ENCODE data around the gene LRRC8D. TPM values are rescaled to one million over a fixed set of nuclear protein-coding genes. Genes with fewer than 3 reads are reported as not detected.
A peak's percentile ranks its signal among the peaks of the same experiment; 100 is the strongest.

The LRRC8D gene
- polyA plus RNA-seq, 4 donors, result 13.0 to 36.7 (median 20.2) TPM

GRCh38 chr1:89822999-89823628 is 2.3 kb downstream of the LRRC8D start:
- FAIRE-seq (no peak), DNase-seq (peak; percentile 43 to 46)
- Histone ChIP-seq H3K9me3 (ENCODE audit: control insufficient read depth in 2 of 2, insufficient read depth in 1 of 2, low read depth in 1 of 2, low read length in 1 of 2) (no peaks in the 10 kb centered on the region), H3K27me3 (ENCODE audit: control insufficient read depth in 3 of 3, insufficient read depth in 3 of 3, low read length in 3 of 3) (no peaks in the 10 kb centered on the region), H3K36me3 (ENCODE audit: control insufficient read depth in 3 of 3, insufficient read depth in 2 of 3, low read depth in 1 of 3, low read length in 3 of 3) (peaks cover 0 to 2% (median 0%) of the 10 kb centered on the region in 3 donors), H3K27ac (ENCODE audit: low read depth in 1 of 3, low read length in 2 of 3) (no peak overlapping the region), H3K4me3 (ENCODE audit: low read depth in 1 of 3, low read length in 3 of 3) (no peak overlapping the region), H3K4me1 (ENCODE audit: control insufficient read depth in 3 of 3, insufficient read depth in 2 of 3, low read depth in 1 of 3, low read length in 2 of 3) (peaks cover 0 to 16% (median 6%) of the 10 kb centered on the region in 3 donors)
- 55 to 63% (median 56%) methylated on average over 4 of the region's 4 CpGs for WGBS, 3 donors

DNA sequence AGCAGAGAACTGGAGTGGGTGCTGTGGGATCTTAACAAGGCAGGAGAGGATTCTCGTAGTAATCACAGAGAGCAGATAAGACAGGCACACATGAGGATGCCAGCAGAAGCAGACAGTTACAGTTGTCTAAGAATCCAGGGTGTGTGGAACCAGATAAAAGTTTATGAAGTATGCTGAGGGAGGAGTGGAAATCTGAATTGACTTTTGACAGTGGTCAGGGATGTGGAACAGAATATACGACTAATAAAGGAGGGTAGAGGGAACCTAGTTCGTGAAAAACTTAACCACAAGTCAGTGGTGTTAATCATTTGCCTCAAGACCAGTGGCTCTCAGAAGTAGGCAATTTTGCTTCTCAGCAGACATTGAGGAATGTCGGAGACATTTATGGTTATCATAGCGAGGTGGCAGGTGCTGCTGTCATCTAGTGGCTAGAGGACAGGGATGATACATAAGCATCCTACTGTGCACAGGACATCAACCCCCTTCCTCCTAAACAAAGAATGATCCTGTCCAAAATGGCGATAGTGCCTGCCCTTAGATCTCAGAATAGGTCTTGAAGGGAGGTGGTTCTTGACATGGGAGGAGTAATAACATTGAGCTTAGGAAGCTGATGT is 3.0 kb downstream of the LRRC8D start:
- no peak for FAIRE-seq
- Histone ChIP-seq H3K27me3 (ENCODE audit: control insufficient read depth in 3 of 3, insufficient read depth in 3 of 3, low read length in 3 of 3) (no peaks in the 10 kb centered on the region), H3K4me1 (ENCODE audit: control insufficient read depth in 3 of 3, insufficient read depth in 2 of 3, low read depth in 1 of 3, low read length in 2 of 3) (peaks cover 0 to 16% (median 6%) of the 10 kb centered on the region in 3 donors), H3K9me3 (ENCODE audit: control insufficient read depth in 2 of 2, insufficient read depth in 1 of 2, low read depth in 1 of 2, low read length in 1 of 2) (no peaks in the 10 kb centered on the region), H3K27ac (ENCODE audit: low read depth in 1 of 3, low read length in 2 of 3) (no peak overlapping the region), H3K4me3 (ENCODE audit: low read depth in 1 of 3, low read length in 3 of 3) (no peak overlapping the region), H3K36me3 (ENCODE audit: control insufficient read depth in 3 of 3, insufficient read depth in 2 of 3, low read depth in 1 of 3, low read length in 3 of 3) (peaks cover 0 to 2% (median 0%) of the 10 kb centered on the region in 3 donors)
- DNase-seq, result peak in 1 of 2 donors; percentile 21
- WGBS, 3 donors, result 66 to 69% (median 67%) methylated on average over 6 of the region's 6 CpGs

- Histone ChIP-seq H3K36me3 (ENCODE audit: control insufficient read depth in 3 of 3, insufficient read depth in 2 of 3, low read depth in 1 of 3, low read length in 3 of 3) (peaks cover 0 to 2% (median 0%) of the 10 kb centered on the region in 3 donors), H3K4me1 (ENCODE audit: control insufficient read depth in 3 of 3, insufficient read depth in 2 of 3, low read depth in 1 of 3, low read length in 2 of 3) (peaks cover 0 to 12% (median 6%) of the 10 kb centered on the region in 3 donors), H3K9me3 (ENCODE audit: control insufficient read depth in 2 of 2, insufficient read depth in 1 of 2, low read depth in 1 of 2, low read length in 1 of 2) (no peaks in the 10 kb centered on the region), H3K27ac (ENCODE audit: low read depth in 1 of 3, low read length in 2 of 3) (no peak overlapping the region), H3K27me3 (ENCODE audit: control insufficient read depth in 3 of 3, insufficient read depth in 3 of 3, low read length in 3 of 3) (no peaks in the 10 kb centered on the region), H3K4me3 (ENCODE audit: low read depth in 1 of 3, low read length in 3 of 3) (no peak overlapping the region)
- DNase-seq, result no peak
- 47 to 67% (median 48%) methylated on average over 3 of the region's 3 CpGs for WGBS, 3 donors
- no peak for FAIRE-seq
Measured at GRCh38 chr1:89826594-89826993, 5.8 kb downstream of the LRRC8D start.

DNA sequence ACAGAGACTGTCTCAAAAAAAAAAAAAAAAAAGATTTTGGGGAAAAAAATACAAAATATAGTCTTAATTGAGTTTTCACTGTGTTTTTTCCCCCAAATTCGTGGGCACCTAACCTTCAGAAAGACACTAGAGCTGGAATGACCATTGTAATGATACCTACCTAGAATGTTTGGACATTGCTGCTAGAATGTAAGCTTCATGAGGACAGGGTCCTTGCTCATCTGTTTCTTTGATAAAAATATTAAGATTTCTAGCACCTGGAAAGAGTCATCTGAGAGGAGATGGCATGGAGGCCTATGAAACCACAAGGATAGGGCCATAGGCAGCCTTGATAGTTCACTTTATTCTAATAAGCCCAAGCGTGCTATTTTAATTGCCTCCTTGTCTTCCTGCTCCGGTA is 6.5 kb downstream of the LRRC8D start:
- Histone ChIP-seq H3K36me3 (ENCODE audit: control insufficient read depth in 3 of 3, insufficient read depth in 2 of 3, low read depth in 1 of 3, low read length in 3 of 3) (peaks cover 0 to 2% (median 0%) of the 10 kb centered on the region in 3 donors), H3K27ac (ENCODE audit: low read depth in 1 of 3, low read length in 2 of 3) (no peak overlapping the region), H3K9me3 (ENCODE audit: control insufficient read depth in 2 of 2, insufficient read depth in 1 of 2, low read depth in 1 of 2, low read length in 1 of 2) (no peaks in the 10 kb centered on the region), H3K4me1 (ENCODE audit: control insufficient read depth in 3 of 3, insufficient read depth in 2 of 3, low read depth in 1 of 3, low read length in 2 of 3) (peaks cover 0 to 7% (median 4%) of the 10 kb centered on the region in 3 donors), H3K4me3 (ENCODE audit: low read depth in 1 of 3, low read length in 3 of 3) (no peak overlapping the region), H3K27me3 (ENCODE audit: control insufficient read depth in 3 of 3, insufficient read depth in 3 of 3, low read length in 3 of 3) (no peaks in the 10 kb centered on the region)
- WGBS, 3 donors, result 94 to 97% (median 95%) methylated on average over 3 of the region's 3 CpGs
- DNase-seq (no peak), FAIRE-seq (no peak)

GRCh38 chr1:89827902-89828301 is 7.1 kb downstream of the LRRC8D start:
- no peak for FAIRE-seq
- WGBS, 3 donors, result 91 to 100% (median 98%) methylated on average over 1 of the region's 1 CpG
- H3K9me3 ChIP-seq (ENCODE audit: control insufficient read depth in 2 of 2, insufficient read depth in 1 of 2, low read depth in 1 of 2, low read length in 1 of 2), result no peaks in the 10 kb centered on the region

DNA sequence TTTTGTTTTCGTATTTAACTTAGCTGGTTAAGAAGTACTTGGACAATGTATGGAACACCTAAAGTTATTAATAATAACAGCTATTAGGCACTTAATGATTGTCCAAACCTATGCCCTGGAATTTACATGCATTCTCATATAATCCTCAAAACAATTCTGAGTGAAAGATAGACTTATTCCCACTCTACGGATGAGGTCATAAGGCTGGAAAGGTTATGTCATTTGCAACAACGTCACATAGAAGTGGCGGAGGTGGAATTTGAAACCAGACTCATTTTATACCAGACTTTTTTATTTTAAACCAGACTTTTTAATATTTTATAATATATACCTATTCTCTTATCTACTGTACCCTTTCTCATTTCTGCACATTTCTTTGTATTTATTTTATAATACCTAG is 8.4 kb downstream of the LRRC8D start:
- Histone ChIP-seq H3K4me3 (ENCODE audit: low read depth in 1 of 3, low read length in 3 of 3) (no peak overlapping the region), H3K36me3 (ENCODE audit: control insufficient read depth in 3 of 3, insufficient read depth in 2 of 3, low read depth in 1 of 3, low read length in 3 of 3) (peaks cover 0 to 5% (median 0%) of the 10 kb centered on the region in 3 donors), H3K27ac (ENCODE audit: low read depth in 1 of 3, low read length in 2 of 3) (no peak overlapping the region), H3K27me3 (ENCODE audit: control insufficient read depth in 3 of 3, insufficient read depth in 3 of 3, low read length in 3 of 3) (no peaks in the 10 kb centered on the region), H3K9me3 (ENCODE audit: control insufficient read depth in 2 of 2, insufficient read depth in 1 of 2, low read depth in 1 of 2, low read length in 1 of 2) (no peaks in the 10 kb centered on the region), H3K4me1 (ENCODE audit: control insufficient read depth in 3 of 3, insufficient read depth in 2 of 3, low read depth in 1 of 3, low read length in 2 of 3) (no peaks in the 10 kb centered on the region)
- no peak for DNase-seq
- FAIRE-seq, result no peak
- 95% methylated on average over 4 of the region's 4 CpGs for WGBS, 3 donors

More at GRCh38 chr1:89827902-89828301, 7.1 kb downstream of the LRRC8D start:
- Histone ChIP-seq H3K4me3 (ENCODE audit: low read depth in 1 of 3, low read length in 3 of 3) (no peak overlapping the region), H3K4me1 (ENCODE audit: control insufficient read depth in 3 of 3, insufficient read depth in 2 of 3, low read depth in 1 of 3, low read length in 2 of 3) (peaks cover 0 to 6% (median 0%) of the 10 kb centered on the region in 3 donors), H3K36me3 (ENCODE audit: control insufficient read depth in 3 of 3, insufficient read depth in 2 of 3, low read depth in 1 of 3, low read length in 3 of 3) (peaks cover 0 to 5% (median 0%) of the 10 kb centered on the region in 3 donors), H3K27me3 (ENCODE audit: control insufficient read depth in 3 of 3, insufficient read depth in 3 of 3, low read length in 3 of 3) (no peaks in the 10 kb centered on the region), H3K27ac (ENCODE audit: low read depth in 1 of 3, low read length in 2 of 3) (no peak overlapping the region)
- no peak for DNase-seq

DNA sequence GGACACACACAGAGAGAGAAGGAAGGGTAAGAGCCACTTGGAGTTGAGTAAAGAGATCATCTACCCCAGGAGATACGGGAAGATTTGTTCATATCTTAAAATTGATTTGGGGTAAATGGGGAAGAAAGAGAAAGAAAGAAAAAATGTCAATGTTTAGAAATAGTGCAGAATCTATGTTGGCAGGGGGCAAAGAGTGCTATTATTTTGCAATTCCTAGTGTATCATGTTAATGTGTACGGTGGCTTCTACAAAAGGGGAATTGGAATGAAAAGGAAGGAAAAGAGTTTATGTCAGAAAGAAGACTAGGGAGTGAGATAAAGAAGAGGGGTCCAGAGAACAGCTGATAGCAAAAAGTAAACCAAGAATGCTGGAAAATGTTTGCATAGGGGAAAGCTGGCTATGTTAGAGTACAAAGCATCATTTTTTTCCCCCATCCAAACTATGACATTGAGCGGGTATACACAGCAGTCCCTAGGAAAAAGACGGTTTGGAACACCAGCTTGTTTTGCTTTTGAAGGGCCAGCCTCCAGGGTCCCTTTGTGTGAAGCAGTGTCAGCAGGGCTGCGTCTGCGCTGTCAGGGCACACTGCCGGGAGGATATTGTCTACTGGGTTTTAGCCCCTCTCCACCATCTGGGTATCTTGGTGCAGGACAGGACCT is 10.8 kb downstream of the LRRC8D start:
- DNase-seq, result no peak
- Histone ChIP-seq H3K36me3 (ENCODE audit: control insufficient read depth in 3 of 3, insufficient read depth in 2 of 3, low read depth in 1 of 3, low read length in 3 of 3) (peaks cover 0 to 3% (median 0%) of the 10 kb centered on the region in 3 donors), H3K9me3 (ENCODE audit: control insufficient read depth in 2 of 2, insufficient read depth in 1 of 2, low read depth in 1 of 2, low read length in 1 of 2) (no peaks in the 10 kb centered on the region), H3K4me1 (ENCODE audit: control insufficient read depth in 3 of 3, insufficient read depth in 2 of 3, low read depth in 1 of 3, low read length in 2 of 3) (peaks cover 0 to 8% (median 2%) of the 10 kb centered on the region in 3 donors), H3K27me3 (ENCODE audit: control insufficient read depth in 3 of 3, insufficient read depth in 3 of 3, low read length in 3 of 3) (no peaks in the 10 kb centered on the region), H3K27ac (ENCODE audit: low read depth in 1 of 3, low read length in 2 of 3) (no peak overlapping the region), H3K4me3 (ENCODE audit: low read depth in 1 of 3, low read length in 3 of 3) (no peak overlapping the region)
- WGBS, 3 donors, result 73 to 91% (median 76%) methylated on average over 6 to 7 of the region's 7 CpGs
- no peak for FAIRE-seq

DNA sequence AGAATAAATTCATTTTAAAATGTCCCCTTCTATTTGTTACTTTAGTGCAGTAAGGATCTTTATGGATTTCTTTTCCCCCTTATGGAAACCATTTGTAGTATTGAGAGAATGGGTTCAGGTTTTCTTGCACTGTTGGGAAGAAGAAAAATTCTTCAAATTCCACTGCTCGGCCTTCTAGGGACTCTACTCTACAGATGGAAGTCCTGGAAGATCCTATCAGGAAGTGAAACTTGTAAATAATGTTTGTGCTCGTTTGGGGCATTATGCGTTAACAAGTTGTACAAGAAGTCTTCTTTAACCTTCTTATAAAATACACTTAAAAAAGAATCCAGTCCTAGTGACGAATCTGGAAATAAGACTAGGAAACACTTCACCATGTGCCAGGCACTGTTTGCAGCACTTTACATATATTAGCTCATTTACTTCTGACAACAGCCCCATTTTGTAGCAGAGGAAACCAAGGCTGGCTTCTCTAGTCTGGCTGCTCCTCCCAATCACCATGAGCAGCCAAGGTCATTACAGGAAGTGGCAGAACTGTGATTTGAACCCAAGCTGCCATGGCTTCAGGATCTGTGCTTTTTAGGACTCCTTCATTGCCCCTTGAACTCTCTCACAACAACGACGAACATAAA is 11.8 kb downstream of the LRRC8D start:
- Histone ChIP-seq H3K27ac (ENCODE audit: low read depth in 1 of 3, low read length in 2 of 3) (no peak overlapping the region), H3K4me3 (ENCODE audit: low read depth in 1 of 3, low read length in 3 of 3) (no peak overlapping the region), H3K9me3 (ENCODE audit: control insufficient read depth in 2 of 2, insufficient read depth in 1 of 2, low read depth in 1 of 2, low read length in 1 of 2) (no peaks in the 10 kb centered on the region), H3K36me3 (ENCODE audit: control insufficient read depth in 3 of 3, insufficient read depth in 2 of 3, low read depth in 1 of 3, low read length in 3 of 3) (peaks cover 0 to 3% (median 0%) of the 10 kb centered on the region in 3 donors), H3K27me3 (ENCODE audit: control insufficient read depth in 3 of 3, insufficient read depth in 3 of 3, low read length in 3 of 3) (no peaks in the 10 kb centered on the region), H3K4me1 (ENCODE audit: control insufficient read depth in 3 of 3, insufficient read depth in 2 of 3, low read depth in 1 of 3, low read length in 2 of 3) (peaks cover 0 to 14% (median 2%) of the 10 kb centered on the region in 3 donors)
- WGBS, 3 donors, result 66 to 72% (median 68%) methylated on average over 6 of the region's 6 CpGs
- no peak for FAIRE-seq
- no peak for DNase-seq
